Esophagus muscularis mucosa (tissue), 4 donors: ENCODE results near the gene RAB14.

Experiments used
- EP300 ChIP-seq: sonication (generic); formaldehyde crosslinking; IDR thresholded peaks from one replicate; pipeline ENCODE4 v1.6.1; 2017; ENCODE audit warnings: antibody characterized with exemption
- POLR2A ChIP-seq: fragments of 450-650 bp; IDR thresholded peaks from one replicate; pipeline ENCODE4 v1.6.1; 2017; ENCODE audit warnings: antibody characterized with exemption, moderate library complexity, mild to moderate bottlenecking, low read depth
- TF ChIP-seq, protein P1 (sequence below), 3 experiments: fragments of 200-600 bp in 2 of 3; fragments of 450-650 bp in 1 of 3; sonication (generic) in 2 of 3; IDR thresholded peaks; one replicate each; pipeline ENCODE4 v1.5.1; 2017 to 2019; ENCODE audit warnings: antibody characterized with exemption in 3 of 3, mild to moderate bottlenecking in 2 of 3, moderate library complexity in 1 of 3

DNA sequence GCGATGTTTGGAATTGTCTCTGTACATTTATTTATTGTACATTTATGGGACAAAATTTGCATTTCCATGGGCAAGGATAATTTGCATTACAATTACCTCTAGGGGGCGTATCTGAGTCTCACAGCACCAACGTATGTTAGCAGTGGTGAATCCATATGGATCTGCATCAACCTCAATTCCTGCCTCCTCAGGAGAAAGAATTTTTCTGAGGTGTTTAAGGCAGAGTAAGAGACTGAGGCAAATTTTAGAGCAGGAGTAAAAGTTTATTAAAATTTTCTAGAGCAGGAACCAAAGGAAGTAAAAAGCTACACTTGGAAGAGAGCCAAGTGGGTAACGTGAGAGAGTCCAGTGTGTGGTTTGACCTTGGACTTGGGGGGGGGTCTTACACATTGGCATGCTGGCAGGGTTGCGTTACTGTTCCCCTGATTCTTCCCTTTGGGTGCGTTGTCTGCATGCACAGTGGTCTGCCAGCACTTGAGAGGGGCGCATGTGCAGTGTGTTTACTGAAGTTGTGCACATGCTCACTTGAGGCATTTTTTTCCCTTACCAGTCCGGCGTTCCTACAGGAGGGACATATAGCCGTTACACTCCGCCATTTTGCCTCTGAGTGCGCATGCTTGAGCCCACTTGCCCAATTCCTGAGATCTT, 21.0 kb upstream of the RAB14 start:
- TF ChIP-seq, protein P1, sequence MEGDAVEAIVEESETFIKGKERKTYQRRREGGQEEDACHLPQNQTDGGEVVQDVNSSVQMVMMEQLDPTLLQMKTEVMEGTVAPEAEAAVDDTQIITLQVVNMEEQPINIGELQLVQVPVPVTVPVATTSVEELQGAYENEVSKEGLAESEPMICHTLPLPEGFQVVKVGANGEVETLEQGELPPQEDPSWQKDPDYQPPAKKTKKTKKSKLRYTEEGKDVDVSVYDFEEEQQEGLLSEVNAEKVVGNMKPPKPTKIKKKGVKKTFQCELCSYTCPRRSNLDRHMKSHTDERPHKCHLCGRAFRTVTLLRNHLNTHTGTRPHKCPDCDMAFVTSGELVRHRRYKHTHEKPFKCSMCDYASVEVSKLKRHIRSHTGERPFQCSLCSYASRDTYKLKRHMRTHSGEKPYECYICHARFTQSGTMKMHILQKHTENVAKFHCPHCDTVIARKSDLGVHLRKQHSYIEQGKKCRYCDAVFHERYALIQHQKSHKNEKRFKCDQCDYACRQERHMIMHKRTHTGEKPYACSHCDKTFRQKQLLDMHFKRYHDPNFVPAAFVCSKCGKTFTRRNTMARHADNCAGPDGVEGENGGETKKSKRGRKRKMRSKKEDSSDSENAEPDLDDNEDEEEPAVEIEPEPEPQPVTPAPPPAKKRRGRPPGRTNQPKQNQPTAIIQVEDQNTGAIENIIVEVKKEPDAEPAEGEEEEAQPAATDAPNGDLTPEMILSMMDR (IDR thresholded peaks at IDR 0.05), result peak; percentile 72 to 77 (median 77)
- no peak for TF ChIP-seq EP300
- no peak for TF ChIP-seq POLR2A
